GM19372 (cell line): ENCODE data around the gene MAB21L1.

Experiments used
- ATAC-seq: cut with Tn5 transposase; IDR thresholded peaks from one replicate; pipeline ENCODE4 v1.9.1; 2021; ENCODE audit warnings: mild to moderate bottlenecking, low read depth, moderate library complexity; ENCODE audit not compliant: unreplicated experiment

Gene MAB21L1

DNA sequence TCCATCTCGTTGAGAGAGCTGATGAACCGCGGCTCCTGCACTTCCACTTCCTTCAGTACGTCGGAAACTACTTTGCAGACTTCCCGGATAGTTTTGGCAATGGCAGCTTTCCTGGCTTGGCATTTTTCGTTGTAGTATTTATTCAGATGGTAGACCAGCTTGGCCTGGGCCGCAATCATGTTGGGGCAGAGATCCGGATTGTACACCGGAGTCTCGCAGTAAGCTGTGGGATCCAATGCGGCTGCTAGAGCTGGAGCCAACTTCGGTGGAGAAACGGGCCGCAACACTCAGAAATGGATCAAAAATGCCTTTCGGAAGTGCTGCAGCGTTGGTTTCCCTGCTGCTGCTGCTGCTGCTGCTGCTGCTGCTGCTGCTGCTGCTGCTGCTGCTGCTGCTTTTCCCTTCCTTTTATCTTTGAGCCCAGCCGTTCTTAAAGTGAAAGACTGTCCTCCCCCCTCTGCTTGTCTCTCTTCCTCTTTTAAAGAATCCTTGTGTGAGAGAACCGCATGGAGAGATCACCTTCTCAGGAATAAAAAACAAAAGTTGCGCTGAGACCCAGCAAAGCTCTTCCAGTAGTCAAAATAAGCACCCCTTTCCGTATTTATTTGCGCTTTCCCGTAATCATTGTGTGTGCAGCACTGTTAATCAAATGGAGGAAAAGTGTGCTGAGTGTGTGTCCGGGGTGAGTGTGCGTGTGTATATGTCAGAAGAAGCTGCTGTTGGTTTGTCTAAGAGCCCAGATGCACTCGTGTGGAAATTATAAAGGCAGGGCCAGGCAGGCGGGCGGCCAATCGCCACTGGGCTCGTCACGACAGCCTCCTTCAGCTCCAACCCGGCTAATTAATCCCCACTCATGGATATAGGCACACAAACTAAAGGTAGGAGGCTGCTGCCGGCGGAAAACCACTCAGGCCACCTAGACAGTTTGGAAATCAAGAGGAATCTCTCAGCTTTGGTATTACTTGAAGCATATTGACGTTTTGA lies at the start of gene MAB21L1:
MAB21L1 (minus strand) TSS at position 730 of the 984 bp plus-strand sequence; CDS start at position 179, 551 bp downstream.
- no peak for ATAC-seq

DNA sequence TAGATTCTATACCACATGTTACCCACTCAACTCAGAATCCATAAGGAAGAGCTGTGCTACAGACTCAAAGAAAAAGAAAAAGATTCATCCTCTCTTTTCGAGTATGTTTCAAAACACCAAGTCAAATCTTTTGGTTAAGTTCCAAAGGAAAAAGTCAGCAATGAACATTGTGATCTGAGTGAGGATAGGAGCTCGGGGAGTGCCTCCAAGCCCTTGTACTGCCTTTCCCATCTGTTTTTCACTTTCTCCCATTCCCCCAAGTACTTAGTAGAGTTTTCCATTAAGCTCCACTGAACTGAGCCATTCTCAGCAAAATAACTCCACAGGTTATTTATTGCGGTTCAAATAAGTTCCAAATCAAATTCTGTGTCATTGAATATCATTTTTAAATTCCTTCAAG lies 47.7 kb upstream of the MAB21L1 start:
- ATAC-seq = no peak

DNA sequence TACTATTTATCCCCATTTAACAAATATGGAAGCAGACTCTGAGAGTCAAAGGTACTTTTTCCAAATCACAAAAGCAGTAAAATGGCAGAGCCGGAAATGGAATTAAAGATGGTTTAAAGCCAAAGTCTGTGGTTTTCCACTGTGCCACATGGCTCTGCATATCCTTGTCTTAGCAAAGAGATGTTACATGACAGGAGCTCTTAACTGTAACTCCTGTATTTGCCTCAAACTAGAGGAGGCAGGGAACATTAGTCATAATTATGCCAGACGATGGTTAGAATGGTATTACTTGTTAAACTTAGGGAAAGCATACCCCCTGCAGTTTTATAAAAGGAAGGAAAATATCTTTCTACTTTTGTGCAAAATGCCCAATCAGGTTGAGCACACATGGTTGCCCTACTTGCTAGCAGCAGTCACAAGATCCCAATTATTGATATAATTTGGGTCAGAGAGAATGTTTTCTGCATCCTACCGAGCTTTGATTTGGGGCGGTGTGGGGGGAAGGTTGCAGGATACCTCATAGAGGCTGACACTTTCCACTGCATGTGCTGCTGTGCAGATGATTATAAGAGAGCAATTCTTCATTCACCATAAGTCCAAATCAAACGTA lies 42.0 kb upstream of the MAB21L1 start:
- no peak for ATAC-seq

DNA sequence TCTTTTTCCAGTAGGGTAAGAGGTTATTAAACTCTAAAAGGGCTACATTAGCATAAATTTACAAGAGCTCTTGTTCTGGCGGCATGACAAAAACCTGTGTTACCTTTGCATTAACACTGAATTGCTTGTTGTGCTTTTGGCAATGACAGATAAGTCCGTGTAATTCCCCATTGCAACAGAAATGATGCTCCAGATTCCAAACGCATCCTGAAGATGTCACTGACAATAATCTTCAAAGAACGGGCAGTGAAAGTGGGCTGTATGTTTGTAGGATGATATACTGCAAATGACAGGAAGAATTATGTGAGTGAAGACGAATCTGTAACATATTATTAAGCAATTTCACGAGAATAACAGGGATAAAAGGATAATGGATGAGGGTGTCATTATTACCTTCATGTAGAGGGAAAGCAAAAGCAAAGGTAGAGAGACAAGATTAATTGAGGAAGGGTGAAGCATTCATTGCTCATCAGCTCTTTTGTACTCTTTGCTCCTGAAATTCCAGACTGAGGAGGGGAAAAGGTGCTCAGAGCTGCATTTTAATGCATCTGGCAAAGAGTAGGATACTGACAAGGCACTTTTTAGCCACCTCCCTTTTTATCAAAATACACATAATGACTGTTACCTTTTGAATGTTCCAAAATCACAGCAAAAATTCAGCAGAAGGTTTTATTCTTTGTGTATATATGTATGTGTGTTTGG lies 38.5 kb upstream of the MAB21L1 start:
- no peak for ATAC-seq

DNA sequence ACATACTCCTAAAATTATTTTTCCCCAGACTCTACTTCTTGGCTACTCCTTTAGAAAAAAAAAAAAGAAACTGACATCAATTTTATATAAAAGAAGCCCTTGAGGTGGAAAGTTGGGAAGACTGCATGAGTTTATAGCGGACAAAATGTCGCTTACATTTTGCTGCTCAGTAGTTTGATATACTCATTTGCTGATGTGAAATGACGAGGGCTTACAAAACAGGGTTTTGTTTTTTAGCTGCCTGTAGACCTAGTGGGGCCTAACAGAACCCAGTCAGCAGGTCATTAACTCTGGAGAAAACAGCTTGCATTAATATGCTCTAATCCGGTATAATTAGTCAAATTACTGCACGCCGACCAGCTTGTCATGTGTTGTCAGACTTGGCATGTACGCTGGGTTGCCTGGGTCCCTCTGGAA lies 37.6 kb upstream of the MAB21L1 start:
- ATAC-seq = no peak

DNA sequence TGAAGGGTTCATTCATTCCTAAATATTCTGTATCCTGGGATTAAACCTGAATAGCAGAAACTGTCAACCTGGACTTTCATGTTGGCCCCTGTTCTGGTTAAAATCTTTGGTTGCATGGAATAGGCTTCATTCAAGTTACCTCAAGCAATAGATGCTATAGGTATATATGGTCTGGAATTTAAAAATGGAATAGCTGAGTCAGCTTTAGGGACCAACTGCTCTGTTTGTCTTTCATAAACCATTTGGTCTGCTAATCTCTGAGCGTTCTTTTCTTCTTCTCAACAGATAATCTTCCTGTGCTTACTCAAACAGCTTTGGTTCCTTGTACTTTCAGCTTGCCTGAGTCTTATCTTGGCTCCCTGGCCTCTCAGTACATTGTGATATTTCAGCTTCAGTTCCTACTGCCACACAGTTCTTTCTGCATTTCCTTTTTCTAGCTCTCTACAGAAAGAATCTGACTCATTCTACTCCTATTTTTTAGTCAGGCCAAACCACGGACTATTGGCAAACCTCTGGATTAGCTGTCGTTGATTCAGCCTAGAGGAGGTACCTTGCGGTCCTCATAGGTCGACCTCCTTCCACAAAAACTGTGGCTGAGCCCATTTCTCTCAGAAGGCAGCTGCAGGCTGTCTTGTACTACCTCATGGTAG lies 35.9 kb upstream of the MAB21L1 start:
- no peak for ATAC-seq

DNA sequence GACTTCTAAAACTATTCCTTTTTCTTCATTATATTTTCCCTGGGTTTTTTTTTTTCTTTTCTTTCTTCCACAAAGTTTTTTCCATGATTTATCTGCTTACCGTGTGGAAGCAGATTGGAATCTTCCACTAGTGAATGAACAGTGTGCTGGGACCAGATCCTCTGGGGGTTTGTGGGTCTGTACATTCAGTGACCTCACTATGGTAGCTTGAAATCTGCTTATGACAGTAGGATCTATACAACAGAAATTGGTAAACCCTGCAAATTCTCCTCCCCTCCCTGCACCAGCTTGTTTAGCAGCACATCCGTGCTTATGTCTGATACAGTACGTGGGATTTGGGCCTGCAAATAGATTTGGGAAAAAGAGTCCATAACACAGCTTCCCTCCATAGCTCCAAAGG lies 26.0 kb upstream of the MAB21L1 start:
- no peak for ATAC-seq

DNA sequence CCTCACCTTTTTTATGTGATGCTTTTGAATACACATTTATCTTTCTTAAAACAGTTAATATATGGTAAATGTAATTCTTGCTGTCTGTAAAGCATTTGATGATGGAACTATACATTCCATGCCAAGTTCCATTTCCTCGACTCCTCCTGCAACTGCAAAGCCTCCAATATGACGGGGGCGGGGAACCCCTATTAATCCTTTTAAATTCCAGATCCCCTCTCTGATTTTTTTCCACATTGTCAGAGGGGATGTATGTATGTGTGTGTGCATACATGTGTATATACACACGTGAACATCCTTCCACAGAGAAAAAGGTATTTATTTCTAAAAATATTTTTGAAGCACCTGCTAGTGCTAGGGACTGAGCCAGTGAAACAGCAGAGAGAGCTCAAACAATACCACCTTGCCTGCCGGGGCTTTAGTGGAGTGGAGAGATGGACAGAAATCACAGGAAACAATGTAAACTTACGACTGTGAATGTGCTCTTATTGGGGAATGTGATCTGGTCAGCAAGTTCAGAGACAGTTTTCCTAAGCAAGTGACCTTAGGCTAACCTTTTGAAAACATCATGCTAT lies 25.3 kb upstream of the MAB21L1 start:
- ATAC-seq = no peak

DNA sequence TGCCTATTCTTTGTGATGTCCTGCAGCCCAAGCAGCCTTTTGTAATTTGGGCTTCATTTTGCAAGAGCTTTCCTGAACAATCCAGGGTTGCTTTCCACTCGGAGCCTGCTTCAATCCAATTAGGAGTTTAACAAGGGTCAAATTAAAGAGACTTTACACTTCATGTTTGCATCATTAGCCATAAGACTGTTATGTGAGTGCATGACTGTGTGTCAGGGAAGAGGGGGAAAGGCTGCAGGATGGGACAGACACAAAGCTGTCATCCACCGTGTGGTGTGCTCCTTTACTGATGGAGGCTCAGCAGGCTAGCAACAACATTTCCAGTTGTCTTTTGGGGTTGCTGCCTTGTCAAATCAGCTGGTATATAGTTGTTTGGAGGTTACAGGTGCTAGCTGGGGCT lies 23.7 kb upstream of the MAB21L1 start:
- no peak for ATAC-seq

DNA sequence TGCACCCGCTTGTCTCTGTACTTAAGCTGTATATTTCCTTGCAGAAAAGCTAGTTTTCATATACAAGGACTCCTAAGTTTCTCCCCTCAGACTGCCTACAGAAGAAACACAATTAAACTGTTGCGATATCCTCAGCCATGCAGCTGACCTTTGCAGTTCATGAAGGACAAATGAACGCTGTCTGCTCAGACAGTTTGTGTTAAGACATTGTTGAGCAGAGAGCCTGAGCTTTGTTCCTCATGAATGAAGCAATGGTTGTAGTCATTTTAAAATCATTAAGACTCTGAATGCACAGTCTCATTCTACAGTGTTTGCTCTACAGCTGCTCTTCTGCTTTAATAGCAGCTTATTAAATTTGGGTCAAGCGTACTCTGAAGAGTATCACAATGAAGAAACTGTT lies 23.2 kb upstream of the MAB21L1 start:
- ATAC-seq = no peak

DNA sequence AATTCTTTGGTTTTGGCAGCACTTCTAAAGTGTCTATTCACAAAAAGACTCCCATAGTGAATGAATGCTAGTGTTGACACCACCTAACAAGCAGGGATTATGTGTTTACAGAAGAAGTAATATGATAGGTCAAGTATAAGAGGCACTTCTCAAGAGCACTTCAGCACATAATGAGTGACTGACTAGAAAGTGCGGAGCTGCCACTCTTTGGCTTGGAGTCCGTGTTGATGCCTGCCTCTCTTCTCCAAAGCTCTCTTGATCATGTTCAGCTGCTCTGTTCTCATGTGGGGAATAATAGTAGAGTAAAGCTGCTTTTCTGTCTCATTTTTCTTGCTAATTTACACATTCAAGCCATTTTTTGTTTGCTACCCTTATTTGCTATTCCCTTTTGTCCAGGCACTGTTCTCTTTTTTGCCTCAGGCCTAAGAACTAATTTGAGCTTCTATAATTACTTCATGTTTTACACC lies 22.7 kb upstream of the MAB21L1 start:
- no peak for ATAC-seq

DNA sequence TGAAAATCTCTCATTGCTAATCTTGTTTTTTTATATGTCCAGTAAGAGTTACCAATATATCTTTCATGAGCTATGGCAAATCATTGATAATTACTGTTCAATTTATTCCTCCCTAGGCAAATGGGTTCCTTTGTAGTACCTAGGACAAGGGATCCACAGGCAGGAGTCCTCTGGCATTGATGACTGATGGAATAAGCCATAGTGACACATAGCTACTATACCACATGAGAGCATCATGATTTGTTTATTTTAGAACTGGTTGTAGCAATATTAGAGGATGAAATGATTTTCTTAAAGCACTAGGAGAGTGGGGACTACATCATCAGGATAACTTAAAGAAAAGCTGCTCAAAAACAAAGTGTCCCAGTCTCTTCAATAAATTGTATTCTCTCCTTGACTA lies 21.7 kb upstream of the MAB21L1 start:
- ATAC-seq = no peak

DNA sequence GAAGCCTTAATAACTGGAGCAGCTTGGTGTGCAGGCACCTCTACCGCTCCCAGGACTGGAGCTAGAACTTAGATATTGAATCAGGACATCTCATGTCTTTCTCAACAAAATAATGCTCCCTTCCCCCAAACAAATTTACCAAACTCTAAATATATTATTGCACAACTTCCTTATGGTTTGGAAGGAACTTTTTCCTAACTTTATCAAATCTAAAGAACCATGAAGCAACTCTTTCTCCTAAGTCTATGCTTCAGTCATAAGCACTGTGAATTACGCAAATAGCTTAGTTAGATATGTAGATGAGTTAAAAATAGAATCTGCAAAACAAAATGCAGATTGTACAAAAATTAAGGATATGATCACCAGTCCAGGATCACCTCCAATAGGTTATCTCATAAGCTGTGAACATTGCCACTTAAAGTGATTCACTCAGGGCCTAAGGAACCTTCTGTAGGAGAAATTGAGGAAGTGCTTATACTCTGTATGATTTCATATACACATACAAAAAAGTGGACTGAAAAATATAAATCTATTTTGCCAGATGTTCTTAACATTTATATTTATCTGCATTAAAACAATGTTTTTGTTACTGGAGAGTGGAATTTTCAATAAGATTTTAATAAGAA lies 20.4 kb upstream of the MAB21L1 start:
- no peak for ATAC-seq

DNA sequence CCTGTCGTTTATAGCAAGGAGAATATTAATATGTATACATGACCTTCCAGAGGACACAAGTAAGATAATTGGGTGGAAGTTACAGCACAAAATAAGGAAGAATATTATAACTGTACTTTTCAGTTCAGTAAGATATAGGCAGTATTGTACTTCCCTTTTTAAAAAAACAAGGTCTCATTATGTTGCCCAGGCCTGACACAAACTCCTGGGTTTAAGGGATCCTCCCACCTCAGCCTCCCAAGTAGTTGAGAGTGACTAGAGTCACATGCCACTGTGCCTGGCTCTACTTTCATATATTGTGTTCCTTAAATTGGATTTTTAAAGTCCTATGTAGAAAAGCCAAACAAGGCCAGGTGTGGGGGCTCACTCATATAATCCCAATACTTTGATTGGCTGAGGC lies 19.5 kb upstream of the MAB21L1 start:
- ATAC-seq = no peak

DNA sequence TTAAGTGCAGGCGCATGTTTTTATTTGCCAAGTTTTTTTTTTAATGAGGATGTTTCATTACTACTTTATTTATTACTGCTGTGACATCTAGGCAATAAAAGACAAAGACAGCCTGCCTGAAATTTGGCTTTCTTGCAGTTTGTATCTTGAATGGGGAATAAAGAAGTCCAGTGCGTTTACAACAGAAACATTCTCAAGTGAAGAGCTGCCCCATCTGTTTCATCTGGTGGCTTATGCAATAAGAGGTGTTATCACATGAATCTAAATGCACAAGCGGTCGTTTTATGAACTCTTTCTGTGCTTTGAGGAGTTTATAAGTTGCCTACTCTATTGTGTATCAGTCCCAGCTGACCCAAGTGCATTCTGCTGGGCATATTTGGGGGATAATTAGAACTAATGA lies 12.6 kb upstream of the MAB21L1 start:
- ATAC-seq = no peak

DNA sequence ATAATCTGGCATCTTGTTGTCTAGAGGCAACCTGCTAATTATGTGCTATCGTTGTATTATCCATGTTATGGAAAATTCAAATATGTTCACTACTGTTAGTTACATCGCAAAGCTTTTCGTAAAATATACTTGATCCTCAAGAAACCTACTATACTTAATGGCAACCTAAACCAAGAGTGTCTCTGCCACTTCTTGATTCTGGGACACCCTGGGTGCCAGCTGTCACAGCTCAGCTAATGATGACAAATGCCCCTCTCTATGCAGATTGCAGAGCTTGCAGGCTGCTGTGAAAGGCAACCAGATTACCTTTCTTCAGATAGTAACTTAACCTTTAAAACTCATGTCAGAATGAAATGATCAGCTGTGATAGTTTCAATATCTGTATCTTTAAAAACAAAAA lies 8.9 kb upstream of the MAB21L1 start:
- ATAC-seq = no peak

DNA sequence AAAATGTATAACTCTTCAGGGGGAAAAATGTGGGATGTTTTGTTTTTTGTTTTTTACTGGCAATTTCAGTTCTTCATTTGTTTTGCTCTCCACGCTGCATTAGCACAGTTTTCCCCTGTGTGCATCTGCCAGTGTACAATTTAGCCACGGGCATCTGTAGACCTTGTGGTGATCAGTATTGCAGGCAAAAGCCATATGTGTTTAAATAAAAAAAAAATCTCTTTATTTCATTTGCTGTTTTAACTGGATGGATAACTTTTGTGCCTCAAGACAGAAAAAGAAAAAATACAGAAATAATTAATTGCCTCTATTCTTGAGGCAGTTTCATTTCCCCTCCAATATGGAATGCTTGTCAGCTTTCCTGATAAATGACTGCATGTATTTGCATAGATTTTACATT lies 7.9 kb upstream of the MAB21L1 start:
- ATAC-seq = no peak

DNA sequence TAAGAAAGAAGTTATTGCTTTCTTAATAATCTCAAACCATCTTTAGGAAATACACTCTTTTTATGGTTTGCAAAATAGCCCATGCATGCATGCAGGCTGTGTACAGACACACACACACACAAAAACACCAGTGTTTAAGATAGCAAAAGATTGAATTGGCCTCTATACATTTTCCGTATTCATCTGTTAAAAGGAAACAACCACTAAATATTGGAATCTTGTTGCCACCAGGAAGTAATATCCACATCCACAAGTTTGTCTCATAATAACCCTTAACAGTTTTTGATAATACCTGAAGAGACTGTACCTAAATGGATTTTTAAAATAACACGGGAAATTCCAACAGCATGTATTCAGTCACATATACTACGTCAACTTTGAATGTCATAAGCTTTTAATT lies 7.3 kb upstream of the MAB21L1 start:
- no peak for ATAC-seq

DNA sequence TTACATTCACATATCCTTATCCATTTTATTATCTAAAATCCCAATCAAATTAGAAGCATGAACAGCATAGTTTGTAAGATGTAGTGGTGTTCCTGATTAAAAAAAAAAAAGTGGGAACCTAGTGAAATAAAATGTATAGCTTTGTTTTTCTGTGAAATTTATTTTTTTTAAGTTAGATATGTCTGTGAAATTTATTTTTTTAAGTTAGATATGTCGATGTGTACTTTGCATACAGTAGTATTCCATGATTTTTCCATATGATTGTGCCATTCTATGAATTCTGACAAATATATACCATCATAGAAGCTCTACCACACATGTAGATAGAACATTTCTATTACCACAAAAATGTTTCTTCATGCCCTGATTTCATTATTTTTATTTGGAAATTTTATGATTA lies 6.0 kb upstream of the MAB21L1 start:
- ATAC-seq = no peak

DNA sequence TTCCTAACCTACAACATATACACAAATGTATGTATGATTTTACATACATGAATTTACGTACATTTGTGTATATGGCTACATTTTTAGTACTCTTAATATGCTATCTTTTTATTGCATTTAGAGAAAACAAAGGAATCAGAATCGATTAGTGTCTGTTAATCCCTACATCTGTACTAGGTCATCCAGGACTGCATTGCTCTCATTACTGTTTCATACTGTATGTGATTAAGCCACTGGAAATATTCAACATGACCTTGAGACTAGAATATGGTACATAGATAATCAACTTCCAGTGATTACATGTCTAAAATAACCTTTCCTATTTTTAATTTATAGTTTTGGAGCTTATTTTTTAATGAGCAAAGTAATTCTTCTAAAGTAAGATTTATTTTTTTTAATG lies 5.3 kb upstream of the MAB21L1 start:
- no peak for ATAC-seq
